NCI-H345 treated with DMSO at 0.1 percent for 48 hours (cell line): Measurements from ENCODE around the gene MICAL3.
A peak's percentile ranks its signal among the peaks of the same experiment; 100 is the strongest.
"Not testable (repeated sequence)": the region's sequence is repeated elsewhere in the genome, so short reads cannot be mapped to it uniquely, and the experiment has no call there.

Source experiments
- DNase-seq: peaks from one replicate; lab custom pipeline; 2025; ENCODE audit not compliant: unreplicated experiment; lab: John Stamatoyannopoulos, UW

MICAL3 gene, protein sequence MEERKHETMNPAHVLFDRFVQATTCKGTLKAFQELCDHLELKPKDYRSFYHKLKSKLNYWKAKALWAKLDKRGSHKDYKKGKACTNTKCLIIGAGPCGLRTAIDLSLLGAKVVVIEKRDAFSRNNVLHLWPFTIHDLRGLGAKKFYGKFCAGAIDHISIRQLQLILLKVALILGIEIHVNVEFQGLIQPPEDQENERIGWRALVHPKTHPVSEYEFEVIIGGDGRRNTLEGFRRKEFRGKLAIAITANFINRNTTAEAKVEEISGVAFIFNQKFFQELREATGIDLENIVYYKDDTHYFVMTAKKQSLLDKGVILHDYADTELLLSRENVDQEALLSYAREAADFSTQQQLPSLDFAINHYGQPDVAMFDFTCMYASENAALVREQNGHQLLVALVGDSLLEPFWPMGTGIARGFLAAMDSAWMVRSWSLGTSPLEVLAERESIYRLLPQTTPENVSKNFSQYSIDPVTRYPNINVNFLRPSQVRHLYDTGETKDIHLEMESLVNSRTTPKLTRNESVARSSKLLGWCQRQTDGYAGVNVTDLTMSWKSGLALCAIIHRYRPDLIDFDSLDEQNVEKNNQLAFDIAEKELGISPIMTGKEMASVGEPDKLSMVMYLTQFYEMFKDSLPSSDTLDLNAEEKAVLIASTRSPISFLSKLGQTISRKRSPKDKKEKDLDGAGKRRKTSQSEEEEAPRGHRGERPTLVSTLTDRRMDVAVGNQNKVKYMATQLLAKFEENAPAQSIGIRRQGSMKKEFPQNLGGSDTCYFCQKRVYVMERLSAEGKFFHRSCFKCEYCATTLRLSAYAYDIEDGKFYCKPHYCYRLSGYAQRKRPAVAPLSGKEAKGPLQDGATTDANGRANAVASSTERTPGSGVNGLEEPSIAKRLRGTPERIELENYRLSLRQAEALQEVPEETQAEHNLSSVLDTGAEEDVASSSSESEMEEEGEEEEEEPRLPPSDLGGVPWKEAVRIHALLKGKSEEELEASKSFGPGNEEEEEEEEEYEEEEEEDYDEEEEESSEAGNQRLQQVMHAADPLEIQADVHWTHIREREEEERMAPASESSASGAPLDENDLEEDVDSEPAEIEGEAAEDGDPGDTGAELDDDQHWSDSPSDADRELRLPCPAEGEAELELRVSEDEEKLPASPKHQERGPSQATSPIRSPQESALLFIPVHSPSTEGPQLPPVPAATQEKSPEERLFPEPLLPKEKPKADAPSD (N-terminal part only)

GRCh38 chr22:18024276-18024939, at the start of gene MICAL3:
MICAL3 (minus strand) TSS chr22:18024561; CDS start chr22:17906812, 117,749 bp downstream.
- DNase-seq, result peak; percentile 20

DNA sequence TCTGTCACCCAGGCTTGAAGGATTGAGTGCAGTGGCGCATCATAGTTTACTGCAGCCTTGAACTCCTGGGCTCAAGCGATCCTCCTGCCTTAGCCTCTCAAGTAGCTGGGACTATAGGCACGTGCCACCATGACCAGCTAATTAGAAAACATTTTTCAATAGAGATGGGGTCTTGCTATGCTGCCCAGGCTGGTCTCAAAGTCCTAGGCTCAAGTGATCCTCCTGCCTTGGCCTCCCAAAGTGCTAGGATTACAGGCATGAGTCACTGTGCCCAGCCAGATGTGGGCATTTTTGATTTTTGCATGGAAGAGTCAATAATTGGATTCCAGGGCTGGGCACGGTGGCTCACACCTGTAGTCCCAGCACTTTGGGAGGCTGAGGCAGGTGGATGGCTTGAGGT, 49.6 kb upstream of the MICAL3 start:
- not testable (repeated sequence) for DNase-seq

GRCh38 chr22:18073467-18073866, 49.1 kb upstream of the MICAL3 start:
- DNase-seq, result no peak

GRCh38 chr22:18071968-18072310, 47.6 kb upstream of the MICAL3 start:
- no peak for DNase-seq

DNA sequence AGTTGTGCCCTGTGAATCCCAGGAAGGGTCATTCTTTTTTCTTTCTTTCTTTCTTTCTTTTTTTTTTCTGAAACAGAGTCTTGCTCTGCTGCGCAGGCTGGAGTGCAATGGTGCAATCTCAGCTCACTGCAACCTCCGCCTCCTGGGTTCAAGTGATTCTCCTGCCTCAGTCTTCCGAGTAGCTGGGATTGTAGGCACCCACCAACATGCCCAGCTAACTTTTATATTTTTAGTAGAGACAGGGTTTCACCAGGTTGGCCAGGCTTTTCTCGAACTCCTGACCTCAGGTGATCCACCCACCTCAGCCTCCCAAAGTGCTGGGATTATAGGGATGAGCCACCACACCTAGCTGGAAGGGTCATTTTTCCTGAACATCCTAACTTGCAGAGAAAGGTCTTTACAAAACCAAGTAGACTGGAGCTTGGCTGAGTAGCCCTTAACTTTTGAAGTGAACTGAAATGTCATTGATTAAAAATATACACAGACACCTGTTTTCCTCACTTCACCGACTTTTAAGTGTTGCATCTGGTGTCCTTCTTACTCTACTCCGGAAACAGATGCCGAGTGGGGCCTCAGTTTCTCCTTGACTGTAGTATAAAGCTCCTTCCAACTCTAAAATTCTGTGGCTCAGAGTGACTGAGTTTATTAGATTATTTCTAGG, 47.1 kb upstream of the MICAL3 start:
- not testable (repeated sequence) for DNase-seq

- no peak for DNase-seq
These were observed 46.4 kb upstream of the MICAL3 start for GRCh38 chr22:18070556-18071306.

- DNase-seq, result no peak
These were observed 45.7 kb upstream of the MICAL3 start for GRCh38 chr22:18070041-18070440.

- DNase-seq, result no peak
These were observed 44.7 kb upstream of the MICAL3 start for GRCh38 chr22:18069041-18069440.

GRCh38 chr22:18068381-18068988, 44.1 kb upstream of the MICAL3 start:
- no peak for DNase-seq

DNA sequence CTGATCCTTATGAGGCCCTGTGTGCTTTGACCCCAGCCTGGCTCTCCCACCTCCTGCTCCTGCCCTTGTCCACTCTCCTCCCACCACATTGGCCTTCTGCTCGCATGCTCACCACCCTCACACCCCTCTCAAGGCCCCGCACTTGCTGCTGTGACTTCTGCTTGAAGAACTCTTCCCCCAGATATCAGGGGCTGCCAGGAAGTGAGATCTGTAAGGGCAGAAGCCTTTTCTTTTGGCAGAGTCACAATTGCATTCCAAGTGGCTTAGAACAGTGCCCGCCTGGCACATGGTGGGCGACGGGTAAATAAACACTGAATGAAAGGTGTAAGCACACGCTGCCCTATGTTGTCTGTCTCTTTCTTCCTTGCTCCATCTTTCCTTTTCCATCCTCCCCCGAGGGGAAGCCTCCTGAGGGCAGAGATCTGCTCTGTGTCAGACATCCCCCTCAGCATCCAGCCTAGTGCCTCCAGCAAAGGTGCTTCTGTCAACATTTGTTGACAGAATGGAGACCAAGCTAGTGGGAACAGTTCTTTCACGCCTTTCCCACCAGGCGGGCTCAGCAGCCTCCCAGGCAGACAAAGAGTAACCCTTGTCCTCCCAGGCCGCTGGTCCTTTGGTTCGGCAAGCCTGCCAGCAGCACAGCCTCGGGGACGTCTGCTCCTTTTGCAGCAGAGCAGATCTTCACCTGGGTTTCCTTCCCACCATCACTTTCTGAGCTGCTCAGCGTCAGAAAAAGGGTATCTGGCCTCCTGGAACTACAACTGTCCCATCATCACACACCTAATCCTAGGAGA, 43.4 kb upstream of the MICAL3 start:
- no peak for DNase-seq

DNA sequence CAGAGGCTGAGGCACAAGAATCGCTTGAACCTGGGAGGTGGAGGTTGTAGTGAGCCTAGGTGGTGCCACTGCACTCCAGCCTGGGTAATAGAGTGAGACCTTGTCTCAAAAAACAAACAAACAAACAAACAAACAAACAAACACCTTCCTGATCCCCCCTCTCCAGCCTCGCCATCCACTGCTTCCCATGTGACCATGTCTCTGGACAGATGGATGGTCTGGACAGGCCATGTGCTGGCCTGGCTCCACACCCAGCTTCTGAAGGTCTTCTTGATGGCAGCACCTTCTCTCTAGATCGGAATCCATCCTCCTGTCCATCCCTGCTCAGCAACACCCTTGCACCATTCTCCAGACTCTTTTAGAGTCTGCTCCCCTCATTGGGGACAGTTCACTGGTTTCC, 42.8 kb upstream of the MICAL3 start:
- no peak for DNase-seq

DNA sequence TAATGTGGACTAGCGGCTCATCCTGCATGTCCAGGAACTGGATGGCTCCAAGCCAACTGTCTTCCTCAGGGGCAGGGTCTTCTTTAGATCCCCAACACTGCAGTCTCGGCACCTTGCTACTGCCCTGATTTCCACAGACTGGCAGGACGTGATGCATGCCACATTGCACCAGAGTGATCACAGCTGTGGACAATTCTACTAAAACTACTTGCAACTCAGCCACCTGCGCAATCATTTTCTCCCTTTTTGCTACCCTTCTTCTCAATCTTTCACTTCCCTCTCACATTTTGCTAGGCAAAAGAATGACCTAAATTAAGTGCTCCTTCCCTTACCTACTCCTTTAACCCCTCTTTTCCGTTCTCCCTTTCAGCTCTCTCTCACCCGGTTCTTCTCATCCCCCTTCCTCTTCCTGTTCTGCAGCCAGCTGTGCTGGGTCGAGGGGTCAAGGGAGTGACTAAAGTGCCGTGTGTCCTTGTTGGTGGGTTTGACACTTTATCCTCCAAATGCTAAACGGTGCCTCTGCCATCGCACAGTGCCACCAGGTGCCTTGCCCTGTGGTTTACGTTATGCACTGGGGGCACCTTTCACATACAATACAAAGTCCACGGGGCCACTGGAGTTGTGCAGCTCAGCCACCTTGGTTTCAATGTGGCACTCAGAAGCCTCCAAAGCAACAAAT, 42.0 kb upstream of the MICAL3 start:
- DNase-seq, result no peak

DNA sequence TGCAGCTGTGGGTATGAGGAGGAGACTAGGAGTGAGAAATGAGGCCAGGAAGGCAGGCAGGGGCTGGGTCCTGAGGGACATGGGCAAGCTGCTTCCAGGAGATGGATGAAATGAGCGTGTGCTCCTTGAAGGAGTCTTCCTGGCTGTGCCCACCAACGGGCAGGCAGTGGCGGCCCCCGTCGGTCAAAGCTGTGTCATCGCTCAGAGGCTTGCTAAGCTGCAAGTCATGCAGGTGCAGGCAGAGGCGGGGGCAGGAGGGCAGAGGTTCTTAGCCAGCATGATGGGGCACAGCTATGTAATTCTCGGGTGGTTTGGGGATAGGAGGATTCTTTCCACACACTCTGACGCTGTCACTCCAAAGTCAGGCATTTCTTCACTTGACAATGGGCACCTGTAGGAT, 40.9 kb upstream of the MICAL3 start:
- no peak for DNase-seq

GRCh38 chr22:18064636-18065035, 40.3 kb upstream of the MICAL3 start:
- no peak for DNase-seq

GRCh38 chr22:18063715-18064114, 39.4 kb upstream of the MICAL3 start:
- DNase-seq, result not testable (repeated sequence)

- no peak for DNase-seq
These were observed 38.9 kb upstream of the MICAL3 start for GRCh38 chr22:18063306-18063705.

DNA sequence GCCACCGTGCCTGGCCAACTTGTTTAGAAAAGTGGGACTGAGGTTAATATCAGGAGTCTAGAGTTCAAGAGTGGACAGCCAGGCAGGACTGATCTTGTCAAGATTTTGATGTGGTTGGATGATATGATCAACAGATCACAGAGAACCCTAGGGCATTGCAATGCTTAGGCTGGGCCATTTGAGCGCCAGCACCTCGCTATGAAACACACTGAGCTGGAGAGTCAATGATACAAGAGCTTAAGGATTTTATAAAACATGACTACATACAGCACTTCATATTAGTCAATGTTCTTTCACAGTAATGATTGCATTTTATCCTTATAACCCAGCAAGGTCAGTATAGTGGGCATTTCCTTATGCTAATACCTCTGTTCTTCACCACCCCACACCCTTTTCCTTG, 38.1 kb upstream of the MICAL3 start:
- no peak for DNase-seq
